ENCODE results near the gene NPIPA5. TPM values are rescaled to one million over a fixed set of nuclear protein-coding genes. Genes with fewer than 3 reads are reported as not detected.
"Not testable (repeated sequence)": the region's sequence is repeated elsewhere in the genome, so short reads cannot be mapped to it uniquely, and the experiment has no call there.

Gene NPIPA5
- total RNA-seq, 1 experiment from 2014 or later, result 16.7 TPM

GRCh38 chr16:15342337-15342736, 35.8 kb downstream of the NPIPA5 start:
- H3K27me3 ChIP-seq; H3K4me1 ChIP-seq; H3K4me3 ChIP-seq; DNase-seq; H3K9me3 ChIP-seq (replicated peaks); H3K27ac ChIP-seq; H3K36me3 ChIP-seq: not testable (repeated sequence)

GRCh38 chr16:15338986-15339385, 39.1 kb downstream of the NPIPA5 start:
- H3K27ac ChIP-seq; DNase-seq; H3K36me3 ChIP-seq; H3K4me1 ChIP-seq; H3K4me3 ChIP-seq; H3K27me3 ChIP-seq; H3K9me3 ChIP-seq (replicated peaks): not testable (repeated sequence)

- H3K4me3 ChIP-seq; H3K27ac ChIP-seq; H3K4me1 ChIP-seq; H3K9me3 ChIP-seq (replicated peaks); H3K36me3 ChIP-seq; H3K27me3 ChIP-seq: not testable (repeated sequence)
- DNase-seq, result peak in 1 of 2 experiments; percentile 0
Observed at GRCh38 chr16:15337974-15338605, 40.0 kb downstream of the NPIPA5 start.

- not testable (repeated sequence) for DNase-seq; H3K27ac ChIP-seq; H3K4me1 ChIP-seq; H3K27me3 ChIP-seq; H3K4me3 ChIP-seq; H3K36me3 ChIP-seq; H3K9me3 ChIP-seq (replicated peaks)
Observed at GRCh38 chr16:15335609-15336008, 42.5 kb downstream of the NPIPA5 start.

- H3K4me1 ChIP-seq; DNase-seq; H3K27ac ChIP-seq; H3K36me3 ChIP-seq; H3K4me3 ChIP-seq; H3K9me3 ChIP-seq (replicated peaks); H3K27me3 ChIP-seq: not testable (repeated sequence)
Observed at GRCh38 chr16:15333969-15334368, 44.1 kb downstream of the NPIPA5 start.

- not testable (repeated sequence) for H3K36me3 ChIP-seq; H3K4me3 ChIP-seq; H3K4me1 ChIP-seq; H3K27me3 ChIP-seq; DNase-seq; H3K9me3 ChIP-seq (replicated peaks); H3K27ac ChIP-seq
Observed at GRCh38 chr16:15330978-15331377, 47.1 kb downstream of the NPIPA5 start.

- H3K4me1 ChIP-seq; H3K36me3 ChIP-seq; H3K27ac ChIP-seq; DNase-seq; H3K4me3 ChIP-seq; H3K27me3 ChIP-seq; H3K9me3 ChIP-seq (replicated peaks): not testable (repeated sequence)
Observed at GRCh38 chr16:15324954-15325353, 53.1 kb downstream of the NPIPA5 start.

GRCh38 chr16:15323373-15323772, 54.7 kb downstream of the NPIPA5 start:
- H3K36me3 ChIP-seq; H3K9me3 ChIP-seq (replicated peaks); DNase-seq; H3K4me3 ChIP-seq; H3K27me3 ChIP-seq; H3K27ac ChIP-seq; H3K4me1 ChIP-seq: not testable (repeated sequence)

GRCh38 chr16:15321221-15321620, 56.9 kb downstream of the NPIPA5 start:
- not testable (repeated sequence) for DNase-seq; H3K36me3 ChIP-seq; H3K4me1 ChIP-seq; H3K27ac ChIP-seq; H3K4me3 ChIP-seq; H3K9me3 ChIP-seq (replicated peaks); H3K27me3 ChIP-seq

GRCh38 chr16:15314562-15314961, 63.5 kb downstream of the NPIPA5 start:
- not testable (repeated sequence) for H3K9me3 ChIP-seq (replicated peaks); H3K27me3 ChIP-seq; DNase-seq; H3K4me3 ChIP-seq; H3K27ac ChIP-seq; H3K4me1 ChIP-seq; H3K36me3 ChIP-seq

Other genes with a start within 250 kb of the NPIPA5 start
- gene MPV17L, start 17.5 kb upstream of the NPIPA5 start, total RNA-seq (2014; rRNA removed; shearing (Covaris generic)), result not detected in 2 replicates
- 64.2 and 66.0 TPM in 2 replicates for gene BMERB1, start 56.3 kb upstream of the NPIPA5 start, total RNA-seq (2014; rRNA removed; shearing (Covaris generic))

Measured in SJCRH30 (cell line).